AG09309 (cell line): ENCODE data around the gene PPIA.

Source experiments
- DNase-seq: peaks from one replicate; pipeline ENCODE4 v3.0.0-alpha.2; 2010; ENCODE audit warnings: low read depth
- H3K4me3 ChIP-seq: 2 replicates; pipeline ENCODE4 v1.5.1; 2011; ENCODE audit warnings: mild to moderate bottlenecking, low read depth, low read length, moderate library complexity; ENCODE audit not compliant: control insufficient read depth
- TF ChIP-seq, protein P1 (sequence below): IDR thresholded peaks from 2 replicates; pipeline ENCODE4 v1.5.1; 2011; ENCODE audit warnings: mild to moderate bottlenecking, low read depth, low read length, inconsistent platforms; ENCODE audit not compliant: insufficient read depth, control insufficient read depth; ENCODE audit errors: missing control alignments

Gene PPIA

DNA sequence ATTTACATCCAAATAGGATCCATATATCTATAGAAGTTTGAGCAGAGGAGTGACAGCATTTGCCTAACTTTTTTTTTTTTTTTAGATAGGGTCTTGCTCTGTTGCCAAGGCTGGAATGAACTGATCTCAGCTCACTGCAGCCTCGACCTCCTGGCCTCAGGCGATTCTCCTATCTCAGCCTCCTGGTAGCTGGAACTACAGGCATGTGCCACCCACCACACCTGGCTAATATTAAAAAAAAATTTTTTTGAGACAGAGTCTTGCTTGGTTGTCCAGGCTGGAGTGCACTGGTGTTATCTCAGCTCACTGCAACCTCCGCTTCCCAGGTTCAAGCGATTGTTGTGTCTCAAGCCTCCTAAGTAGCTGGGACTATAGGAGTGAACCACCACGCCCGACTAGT is 15.1 kb downstream of the PPIA start:
- TF ChIP-seq, protein P1, sequence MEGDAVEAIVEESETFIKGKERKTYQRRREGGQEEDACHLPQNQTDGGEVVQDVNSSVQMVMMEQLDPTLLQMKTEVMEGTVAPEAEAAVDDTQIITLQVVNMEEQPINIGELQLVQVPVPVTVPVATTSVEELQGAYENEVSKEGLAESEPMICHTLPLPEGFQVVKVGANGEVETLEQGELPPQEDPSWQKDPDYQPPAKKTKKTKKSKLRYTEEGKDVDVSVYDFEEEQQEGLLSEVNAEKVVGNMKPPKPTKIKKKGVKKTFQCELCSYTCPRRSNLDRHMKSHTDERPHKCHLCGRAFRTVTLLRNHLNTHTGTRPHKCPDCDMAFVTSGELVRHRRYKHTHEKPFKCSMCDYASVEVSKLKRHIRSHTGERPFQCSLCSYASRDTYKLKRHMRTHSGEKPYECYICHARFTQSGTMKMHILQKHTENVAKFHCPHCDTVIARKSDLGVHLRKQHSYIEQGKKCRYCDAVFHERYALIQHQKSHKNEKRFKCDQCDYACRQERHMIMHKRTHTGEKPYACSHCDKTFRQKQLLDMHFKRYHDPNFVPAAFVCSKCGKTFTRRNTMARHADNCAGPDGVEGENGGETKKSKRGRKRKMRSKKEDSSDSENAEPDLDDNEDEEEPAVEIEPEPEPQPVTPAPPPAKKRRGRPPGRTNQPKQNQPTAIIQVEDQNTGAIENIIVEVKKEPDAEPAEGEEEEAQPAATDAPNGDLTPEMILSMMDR, result no peak
- no peak for DNase-seq
- H3K4me3 ChIP-seq, result no peak overlapping the region

- no peak overlapping the region for H3K4me3 ChIP-seq
- TF ChIP-seq, protein P1, result no peak
- DNase-seq, result no peak
Observed at GRCh38 chr7:44814919-44815318, 18.4 kb downstream of the PPIA start.

- DNase-seq, result no peak
- TF ChIP-seq, protein P1, result no peak
- no peak overlapping the region for H3K4me3 ChIP-seq
Observed at GRCh38 chr7:44819292-44819691, 22.8 kb downstream of the PPIA start.

- no peak for DNase-seq
- H3K4me3 ChIP-seq, result no peak overlapping the region
- TF ChIP-seq, protein P1, result no peak
Observed at GRCh38 chr7:44823255-44823781, 26.8 kb downstream of the PPIA start.

DNA sequence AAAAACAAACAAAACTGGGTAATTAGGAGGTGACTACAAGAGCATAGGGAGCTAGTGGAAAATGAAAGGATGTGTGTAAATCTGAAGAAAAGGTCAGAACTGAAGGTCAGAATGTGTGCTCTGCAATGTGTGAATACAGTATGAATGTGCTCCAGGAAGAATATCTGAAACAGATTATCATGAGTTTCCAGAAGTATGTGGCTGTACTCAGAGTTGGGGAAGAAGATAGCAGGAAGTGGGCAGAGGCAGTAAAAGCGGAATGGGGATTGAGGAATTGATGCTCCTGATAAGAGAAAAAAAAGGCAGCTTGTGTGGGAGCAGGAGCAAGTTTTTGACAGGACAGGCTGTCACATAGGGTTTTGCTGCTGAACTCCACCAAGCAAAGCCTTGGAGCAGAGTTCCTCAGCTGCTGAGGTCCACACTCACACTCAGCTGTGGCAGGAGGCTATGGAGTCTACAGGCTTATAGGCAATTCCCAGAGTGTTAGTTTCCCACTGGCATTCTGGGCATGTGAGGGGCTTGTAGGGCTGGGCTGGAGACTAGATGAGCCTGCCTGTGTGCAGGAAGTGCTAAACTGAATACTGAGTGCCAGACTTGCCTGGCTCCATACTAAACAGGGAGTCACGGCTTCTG is 28.5 kb downstream of the PPIA start:
- no peak for DNase-seq
- H3K4me3 ChIP-seq, result no peak overlapping the region
- TF ChIP-seq, protein P1, result no peak

GRCh38 chr7:44827567-44827966 is 31.1 kb downstream of the PPIA start:
- no peak for DNase-seq
- no peak overlapping the region for H3K4me3 ChIP-seq
- TF ChIP-seq, protein P1, result no peak
